Measurements from ENCODE around the gene WFIKKN1.
A peak's percentile ranks its signal among the peaks of the same experiment; 100 is the strongest.

WFIKKN1 gene

GRCh38 chr16:631808-632358 lies 1.1 kb downstream of the WFIKKN1 start:
- Histone ChIP-seq H3K4me1 (no peaks in the 10 kb centered on the region), H3K4me3 (no peak overlapping the region), H3K27me3 (ENCODE audit: low read depth) (no peaks in the 10 kb centered on the region), H3K9me3 (no peaks in the 10 kb centered on the region), H3K36me3 (replicated peaks) (peaks cover 19% of the 10 kb centered on the region)
- no peak for DNase-seq (ENCODE audit: low spot score in 2 of 2)
- in situ Hi-C loops (cut with MboI; ENCODE audit: low sequenced_read_pairs): no loop called here

- Histone ChIP-seq H3K27me3 (ENCODE audit: low read depth) (no peaks in the 10 kb centered on the region), H3K9me3 (no peaks in the 10 kb centered on the region), H3K4me3 (no peak overlapping the region), H3K4me1 (peaks cover 5% of the 10 kb centered on the region; the same call in 1 of the 2 replicates), H3K36me3 (replicated peaks) (peaks cover 19% of the 10 kb centered on the region)
- in situ Hi-C loops (cut with MboI; ENCODE audit: low sequenced_read_pairs): no loop called here
- no peak for DNase-seq (ENCODE audit: low spot score in 2 of 2)
Measured at GRCh38 chr16:632486-633335, 1.9 kb downstream of the WFIKKN1 start.

- no peaks in the 10 kb centered on the region for H3K27me3 ChIP-seq (ENCODE audit: low read depth)
- no peak for DNase-seq (ENCODE audit: low spot score in 2 of 2)
- no peak overlapping the region for H3K4me3 ChIP-seq
- H3K9me3 ChIP-seq: no peaks in the 10 kb centered on the region
- peaks cover 5% of the 10 kb centered on the region; the same call in 1 of the 2 replicates for H3K4me1 ChIP-seq
- in situ Hi-C loops (cut with MboI; ENCODE audit: low sequenced_read_pairs): no loop called here
- peaks cover 19% of the 10 kb centered on the region for H3K36me3 ChIP-seq (replicated peaks)
Measured at GRCh38 chr16:633336-634050, 2.7 kb downstream of the WFIKKN1 start.

- DNase-seq (ENCODE audit: low spot score in 2 of 2): no peak
- H3K27me3 ChIP-seq (ENCODE audit: low read depth): no peaks in the 10 kb centered on the region
- H3K9me3 ChIP-seq: no peaks in the 10 kb centered on the region
- in situ Hi-C loops (cut with MboI; ENCODE audit: low sequenced_read_pairs): no loop called here
- no peak overlapping the region for H3K4me3 ChIP-seq
- H3K4me1 ChIP-seq: peaks cover 5% of the 10 kb centered on the region; the same call in 1 of the 2 replicates
- H3K36me3 ChIP-seq (replicated peaks): peaks cover 16% of the 10 kb centered on the region
Measured at GRCh38 chr16:634051-634670, 3.4 kb downstream of the WFIKKN1 start.

- no peak for DNase-seq (ENCODE audit: low spot score in 2 of 2)
- Histone ChIP-seq H3K9me3 (no peaks in the 10 kb centered on the region), H3K4me1 (peaks cover 5% of the 10 kb centered on the region; the same call in 1 of the 2 replicates), H3K4me3 (peak overlapping the region; percentile 93), H3K27me3 (ENCODE audit: low read depth) (no peaks in the 10 kb centered on the region), H3K36me3 (replicated peaks) (peaks cover 16% of the 10 kb centered on the region)
- in situ Hi-C loops (cut with MboI; ENCODE audit: low sequenced_read_pairs): no loop called here
Measured at GRCh38 chr16:634996-635395, 4.2 kb downstream of the WFIKKN1 start.

- peak overlapping the region; percentile 93 for H3K4me3 ChIP-seq
- no peaks in the 10 kb centered on the region for H3K27me3 ChIP-seq (ENCODE audit: low read depth)
- DNase-seq (ENCODE audit: low spot score in 2 of 2): no peak
- H3K36me3 ChIP-seq (replicated peaks): peaks cover 16% of the 10 kb centered on the region
- H3K9me3 ChIP-seq: no peaks in the 10 kb centered on the region
- in situ Hi-C loops (cut with MboI; ENCODE audit: low sequenced_read_pairs): no loop called here
- H3K4me1 ChIP-seq: peaks cover 5% of the 10 kb centered on the region; the same call in 1 of the 2 replicates
Measured at GRCh38 chr16:635573-636205, 4.9 kb downstream of the WFIKKN1 start.

- Histone ChIP-seq H3K9me3 (no peaks in the 10 kb centered on the region), H3K4me1 (peaks cover 5% of the 10 kb centered on the region; the same call in 1 of the 2 replicates), H3K27me3 (ENCODE audit: low read depth) (no peaks in the 10 kb centered on the region), H3K36me3 (replicated peaks) (peaks cover 16% of the 10 kb centered on the region), H3K4me3 (peak within 1 kb of the TSS; percentile 93)
- in situ Hi-C loops (cut with MboI; ENCODE audit: low sequenced_read_pairs): no loop called here
- DNase-seq (ENCODE audit: low spot score in 2 of 2): peak; percentile 88 to 96
Measured at GRCh38 chr16:636206-637080, 5.7 kb downstream of the WFIKKN1 start, which contains the start of gene METTL26. METTL26 (minus strand) TSS chr16:636305; CDS start chr16:636290, 15 bp downstream.

GRCh38 chr16:637081-638018 lies 6.6 kb downstream of the WFIKKN1 start:
- peak overlapping the region; percentile 93 for H3K4me3 ChIP-seq
- H3K9me3 ChIP-seq: no peaks in the 10 kb centered on the region
- DNase-seq (ENCODE audit: low spot score in 2 of 2): peak in 1 of 2 experiments; percentile 95
- in situ Hi-C loops (cut with MboI; ENCODE audit: low sequenced_read_pairs): no loop called here
- H3K27me3 ChIP-seq (ENCODE audit: low read depth): no peaks in the 10 kb centered on the region
- H3K4me1 ChIP-seq: peaks cover 5% of the 10 kb centered on the region; the same call in 1 of the 2 replicates
- H3K36me3 ChIP-seq (replicated peaks): peaks cover 16% of the 10 kb centered on the region

GRCh38 chr16:638034-638543 lies 7.3 kb downstream of the WFIKKN1 start:
- DNase-seq (ENCODE audit: low spot score in 2 of 2): no peak
- in situ Hi-C loops (cut with MboI; ENCODE audit: low sequenced_read_pairs): no loop called here
- Histone ChIP-seq H3K9me3 (no peaks in the 10 kb centered on the region), H3K4me3 (no peak overlapping the region), H3K4me1 (peaks cover 8% of the 10 kb centered on the region), H3K27me3 (ENCODE audit: low read depth) (no peaks in the 10 kb centered on the region), H3K36me3 (replicated peaks) (peaks cover 16% of the 10 kb centered on the region)

GRCh38 chr16:638836-639235 lies 8.1 kb downstream of the WFIKKN1 start:
- Histone ChIP-seq H3K4me1 (peaks cover 9% of the 10 kb centered on the region), H3K9me3 (no peaks in the 10 kb centered on the region), H3K27me3 (ENCODE audit: low read depth) (no peaks in the 10 kb centered on the region), H3K4me3 (no peak overlapping the region), H3K36me3 (replicated peaks) (peaks cover 12% of the 10 kb centered on the region)
- DNase-seq (ENCODE audit: low spot score in 2 of 2): no peak
- in situ Hi-C loops (cut with MboI; ENCODE audit: low sequenced_read_pairs): no loop called here

- Histone ChIP-seq H3K36me3 (replicated peaks) (peaks cover 18% of the 10 kb centered on the region), H3K4me3 (no peak overlapping the region), H3K4me1 (peaks cover 9% of the 10 kb centered on the region), H3K27me3 (ENCODE audit: low read depth) (no peaks in the 10 kb centered on the region), H3K9me3 (no peaks in the 10 kb centered on the region)
- no peak for DNase-seq (ENCODE audit: low spot score in 2 of 2)
- in situ Hi-C loops (cut with MboI; ENCODE audit: low sequenced_read_pairs): no loop called here
Measured at GRCh38 chr16:640614-641013, 9.8 kb downstream of the WFIKKN1 start.

All from HAP-1 (cell line).